GM12874 (cell line): ENCODE data around the gene GPC1.

ENCODE experiments used
- CTCF ChIP-seq: IDR thresholded peaks from 2 replicates; pipeline ENCODE4 v1.5.1; 2011; ENCODE audit warnings: low read depth, mild to moderate bottlenecking, control low read depth, low read length, moderate library complexity; ENCODE audit not compliant: insufficient read depth

The GPC1 gene

GRCh38 chr2:240404174-240404852, 31.1 kb upstream of the GPC1 start:
- no peak for TF ChIP-seq CTCF

GRCh38 chr2:240405133-240405532, 30.3 kb upstream of the GPC1 start:
- TF ChIP-seq CTCF: no peak

- no peak for TF ChIP-seq CTCF
Measured at GRCh38 chr2:240405684-240406313, 29.7 kb upstream of the GPC1 start.

- TF ChIP-seq CTCF: no peak
Measured at GRCh38 chr2:240407090-240407489, 28.4 kb upstream of the GPC1 start.

GRCh38 chr2:240410004-240410403, 25.5 kb upstream of the GPC1 start:
- no peak for TF ChIP-seq CTCF

- TF ChIP-seq CTCF: no peak
Measured at GRCh38 chr2:240410808-240411207, 24.7 kb upstream of the GPC1 start.

- TF ChIP-seq CTCF: no peak
Measured at GRCh38 chr2:240411261-240412160, 24.0 kb upstream of the GPC1 start.
